GM12872 (cell line): Measurements from ENCODE around the gene CES4A.

Source experiments
- CTCF ChIP-seq: IDR thresholded peaks from 3 replicates; pipeline ENCODE4 v1.5.1; 2011; ENCODE audit warnings: low read depth, mild to moderate bottlenecking, low read length, moderate library complexity; ENCODE audit not compliant: insufficient read depth

The CES4A gene

DNA sequence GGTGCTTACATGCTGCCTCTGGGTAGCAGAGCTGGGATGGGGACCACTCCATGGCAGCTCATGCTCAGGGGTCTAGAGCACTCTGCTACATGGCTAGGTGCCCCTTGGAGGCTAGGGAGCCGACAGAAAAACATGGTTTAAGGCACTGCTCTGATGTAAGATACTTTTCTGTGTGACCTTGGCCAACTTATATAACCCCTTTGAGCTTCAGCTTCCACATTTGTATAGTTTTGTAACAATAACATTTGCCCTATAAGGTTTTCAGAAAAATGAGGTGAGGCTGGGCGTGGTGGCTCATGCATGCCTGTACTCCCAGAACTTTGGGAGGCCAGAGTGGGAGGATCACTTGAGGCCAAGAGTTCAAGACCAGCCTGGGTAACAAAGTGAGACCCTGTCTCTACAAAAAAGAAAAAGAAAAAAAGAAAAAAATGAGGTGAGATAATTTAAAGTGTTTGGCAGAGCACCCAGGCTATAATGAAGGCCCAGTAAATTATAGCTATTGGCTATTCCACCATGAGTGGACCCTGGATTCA is 3.2 kb downstream of the CES4A start:
- TF ChIP-seq CTCF: no peak

- TF ChIP-seq CTCF: no peak
Observed at GRCh38 chr16:66996324-66996982, 8.1 kb downstream of the CES4A start.

DNA sequence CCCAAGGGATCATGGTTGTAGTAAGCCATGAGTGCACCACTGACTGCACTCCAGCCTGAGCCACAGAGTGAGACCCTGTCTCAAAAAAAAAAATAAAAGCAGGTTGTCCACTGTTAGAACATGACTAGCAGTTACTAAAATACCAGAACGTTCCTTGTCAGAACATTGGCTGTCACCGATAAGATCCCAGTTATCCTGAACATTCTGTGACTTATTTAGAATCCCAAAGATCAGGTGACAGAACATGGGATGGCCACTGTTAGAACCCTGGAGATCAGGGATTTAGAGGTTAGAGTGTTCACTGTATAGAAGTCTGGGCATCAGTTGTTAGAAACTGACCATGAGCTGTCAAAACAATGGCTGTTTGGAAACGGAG is 8.6 kb downstream of the CES4A start:
- no peak for TF ChIP-seq CTCF

DNA sequence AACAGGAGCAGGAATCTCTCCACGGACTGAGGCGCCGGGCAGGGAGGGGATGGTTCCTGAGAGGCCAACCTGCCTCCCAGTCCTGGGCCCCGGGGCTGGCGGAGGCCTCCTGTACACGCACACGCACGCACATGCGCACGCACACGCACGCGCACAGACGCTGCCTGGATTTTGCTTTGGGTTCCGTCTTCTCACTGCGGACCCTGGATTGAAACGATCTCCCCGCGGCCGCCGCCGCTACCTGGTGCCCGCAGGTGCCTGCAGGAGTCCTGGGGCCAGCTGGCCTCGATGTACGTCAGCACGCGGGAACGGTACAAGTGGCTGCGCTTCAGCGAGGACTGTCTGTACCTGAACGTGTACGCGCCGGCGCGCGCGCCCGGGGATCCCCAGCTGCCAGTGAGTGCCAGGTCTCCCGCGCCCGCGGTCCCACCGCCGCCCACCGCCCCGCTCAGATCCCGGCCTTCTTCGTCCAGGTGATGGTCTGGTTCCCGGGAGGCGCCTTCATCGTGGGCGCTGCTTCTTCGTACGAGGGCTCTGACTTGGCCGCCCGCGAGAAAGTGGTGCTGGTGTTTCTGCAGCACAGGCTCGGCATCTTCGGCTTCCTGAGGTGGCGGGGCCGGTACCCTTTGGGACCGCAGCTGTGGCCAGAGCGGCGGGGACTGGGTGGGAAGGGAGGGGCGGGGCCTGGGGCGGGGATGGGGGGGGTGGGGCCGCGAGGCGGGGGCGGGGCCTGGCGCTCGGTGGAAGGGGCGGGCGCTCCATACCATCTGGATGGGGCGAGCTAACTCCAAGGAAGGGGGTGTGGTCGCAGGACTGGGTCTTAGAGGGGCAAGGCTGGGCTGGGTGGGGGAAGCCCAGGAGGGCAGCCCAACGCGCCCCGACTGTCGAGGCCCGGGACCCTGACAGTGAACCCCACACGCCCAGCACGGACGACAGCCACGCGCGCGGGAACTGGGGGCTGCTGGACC is 12.3 kb downstream of the CES4A start:
- no peak for TF ChIP-seq CTCF

DNA sequence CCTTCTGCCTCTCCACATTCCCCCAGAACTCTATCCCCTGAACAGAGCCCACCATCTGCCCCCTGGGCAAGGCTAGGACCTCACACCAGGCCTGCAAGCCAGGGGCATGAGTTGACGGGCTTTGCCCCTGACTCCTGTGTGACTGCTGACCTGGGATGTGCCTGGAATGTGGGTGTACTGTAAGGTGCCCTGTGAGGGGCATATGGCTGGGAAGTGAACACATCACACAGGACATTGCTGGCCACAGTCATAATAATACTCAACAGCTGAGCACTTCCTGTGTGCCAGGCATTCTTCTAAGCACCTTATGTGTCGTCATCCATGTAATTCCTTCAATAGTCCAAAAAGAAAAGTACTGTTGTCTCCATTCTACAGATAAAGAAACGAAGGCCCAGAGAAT is 13.3 kb downstream of the CES4A start:
- TF ChIP-seq CTCF: no peak

GRCh38 chr16:67006930-67007658 is 18.7 kb downstream of the CES4A start:
- TF ChIP-seq CTCF: no peak

DNA sequence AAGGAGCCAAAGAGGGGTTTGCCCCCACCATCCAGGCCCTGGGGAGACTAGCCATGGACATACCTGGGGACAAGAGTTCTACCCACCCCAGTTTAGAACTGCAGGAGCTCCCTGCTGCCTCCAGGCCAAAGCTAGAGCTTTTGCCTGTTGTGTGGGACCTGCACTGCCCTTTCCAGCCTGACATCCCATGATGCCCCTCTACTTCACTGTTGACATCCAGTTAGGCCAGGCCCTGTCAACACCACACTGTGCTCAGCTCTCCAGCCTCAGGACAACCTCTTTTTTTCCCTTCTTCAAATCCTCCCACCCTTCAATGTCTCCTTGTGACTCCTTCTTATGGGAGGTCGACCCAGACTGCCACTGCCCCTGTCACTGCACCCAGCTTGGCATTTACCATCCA is 20.8 kb downstream of the CES4A start:
- no peak for TF ChIP-seq CTCF
